HL-60 (cell line): Measurements from ENCODE around the gene RGS1.

Source experiments
- DNase-seq, 2 experiments: peaks; one replicate each; pipeline ENCODE4 v3.0.0-alpha.2; 2010 to 2020; ENCODE audit warnings: low read depth in 1 of 2, low spot score in 1 of 2
- H3K27ac ChIP-seq: fragments of 250-450 bp; sonication (Bioruptor Pico); replicated peaks from 2 replicates; pipeline ENCODE4 v1.5.1; 2020; ENCODE audit warnings: mild to moderate bottlenecking, moderate library complexity
- H3K27me3 ChIP-seq: fragments of 250-450 bp; sonication (Bioruptor Pico); 2 replicates; pipeline ENCODE4 v1.5.1; 2021; ENCODE audit warnings: mild to moderate bottlenecking, moderate library complexity; ENCODE audit not compliant: insufficient read depth, poor library complexity, severe bottlenecking
- H3K4me3 ChIP-seq: replicated peaks from 2 replicates; pipeline ENCODE4 v1.5.1; 2011; ENCODE audit warnings: mild to moderate bottlenecking, control low read depth, low read length; ENCODE audit not compliant: insufficient read depth
- CTCF ChIP-seq: IDR thresholded peaks from one replicate; pipeline ENCODE4 v1.5.1; 2011; ENCODE audit warnings: low read length, control low read depth, inconsistent platforms; ENCODE audit not compliant: insufficient read depth
- GABPA ChIP-seq: IDR thresholded peaks from 2 replicates; pipeline ENCODE4 v1.6.1; 2012; ENCODE audit warnings: low read depth
- POLR2AphosphoS5 ChIP-seq: IDR thresholded peaks from 2 replicates; pipeline ENCODE4 v1.6.1; 2012; ENCODE audit warnings: low read depth
- REST ChIP-seq: IDR thresholded peaks from 2 replicates; pipeline ENCODE4 v1.6.1; 2012; ENCODE audit warnings: low read depth; ENCODE audit not compliant: insufficient replicate concordance
- SPI1 ChIP-seq: IDR thresholded peaks from 2 replicates; pipeline ENCODE4 v1.6.1; 2012; ENCODE audit warnings: low read depth, mild to moderate bottlenecking, borderline replicate concordance

Gene RGS1

GRCh38 chr1:192592981-192593708 lies 17.6 kb downstream of the RGS1 start:
- Histone ChIP-seq H3K27ac (no peak overlapping the region), H3K4me3 (no peak overlapping the region), H3K27me3 (no peaks in the 10 kb centered on the region)
- TF ChIP-seq REST: no peak
- TF ChIP-seq POLR2AphosphoS5: no peak
- no peak for TF ChIP-seq SPI1
- TF ChIP-seq GABPA: no peak
- no peak for TF ChIP-seq CTCF
- DNase-seq: no peak

- no peak overlapping the region for H3K4me3 ChIP-seq
- no peak overlapping the region for H3K27ac ChIP-seq
- H3K27me3 ChIP-seq: no peaks in the 10 kb centered on the region
- DNase-seq: no peak
- TF ChIP-seq CTCF: no peak
- no peak for TF ChIP-seq GABPA
- TF ChIP-seq POLR2AphosphoS5: no peak
- no peak for TF ChIP-seq SPI1
Observed at GRCh38 chr1:192595299-192595698, 19.7 kb downstream of the RGS1 start.

GRCh38 chr1:192598589-192598988 lies 23.0 kb downstream of the RGS1 start:
- no peak overlapping the region for H3K27ac ChIP-seq

More at GRCh38 chr1:192598589-192598988, 23.0 kb downstream of the RGS1 start:
- Histone ChIP-seq H3K4me3 (no peak overlapping the region), H3K27me3 (no peaks in the 10 kb centered on the region)
- TF ChIP-seq SPI1 (no peak), REST (no peak), POLR2AphosphoS5 (no peak), GABPA (no peak), CTCF (no peak)
- no peak for DNase-seq
